Measurements from ENCODE around the gene CA10.

CA10 gene

DNA sequence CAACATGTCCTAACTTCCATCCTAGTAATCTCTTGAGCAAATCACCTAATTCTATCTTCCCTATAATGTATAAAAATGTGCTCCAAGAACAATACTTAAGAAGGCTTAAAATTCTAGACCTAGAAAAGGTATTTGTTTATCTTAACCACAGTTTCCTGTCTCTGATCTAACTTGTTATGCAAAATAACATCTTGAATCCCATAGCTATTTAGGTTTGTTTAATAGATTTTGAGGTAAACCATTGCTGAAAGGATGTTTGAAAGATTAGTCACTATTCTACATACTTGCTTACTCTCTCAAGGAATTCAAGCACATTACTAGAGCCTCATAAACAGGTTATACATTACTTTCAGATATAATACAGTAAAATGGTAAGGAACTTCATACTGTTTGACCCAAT lies 13.0 kb downstream of the CA10 start:
- no peak for DNase-seq

DNA sequence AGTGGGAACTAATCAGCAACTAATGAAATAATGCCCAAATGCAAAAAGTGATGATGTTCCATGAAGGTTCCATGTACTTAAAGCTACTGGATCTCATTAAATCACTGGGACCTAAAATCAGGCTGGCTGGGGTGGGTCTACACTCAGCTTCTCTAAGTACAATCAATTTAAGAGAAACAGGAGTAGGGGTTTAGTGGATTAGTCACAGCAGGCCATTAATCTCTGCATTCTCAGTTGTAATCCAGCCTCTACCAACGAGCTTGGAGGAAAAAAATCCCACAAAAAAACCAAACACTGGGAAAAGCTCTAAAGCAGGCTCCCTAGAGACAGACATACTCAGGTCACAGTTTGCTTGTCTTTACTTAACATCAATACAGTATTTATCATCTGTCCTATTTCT lies 15.0 kb downstream of the CA10 start:
- DNase-seq, result no peak

DNA sequence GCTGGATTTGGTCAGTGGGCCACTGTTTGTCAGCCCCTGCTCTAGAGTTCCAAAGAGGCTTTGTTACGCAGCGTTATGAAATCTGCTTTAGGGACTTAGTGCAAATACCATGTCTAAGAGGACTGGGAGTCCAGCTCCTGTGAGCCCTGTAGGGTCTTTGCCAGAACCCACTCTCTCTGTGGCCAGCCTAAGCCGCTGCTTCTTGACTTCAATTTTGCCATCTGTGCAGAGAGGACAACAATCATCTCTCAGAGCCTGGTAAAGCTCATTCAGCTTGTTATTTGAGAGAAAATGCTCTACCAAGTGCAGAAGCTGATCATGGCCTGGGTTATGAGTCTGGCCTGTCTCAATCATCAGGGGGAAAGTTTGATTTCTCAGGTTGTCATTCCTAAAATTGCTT lies 17.9 kb downstream of the CA10 start:
- no peak for DNase-seq

DNA sequence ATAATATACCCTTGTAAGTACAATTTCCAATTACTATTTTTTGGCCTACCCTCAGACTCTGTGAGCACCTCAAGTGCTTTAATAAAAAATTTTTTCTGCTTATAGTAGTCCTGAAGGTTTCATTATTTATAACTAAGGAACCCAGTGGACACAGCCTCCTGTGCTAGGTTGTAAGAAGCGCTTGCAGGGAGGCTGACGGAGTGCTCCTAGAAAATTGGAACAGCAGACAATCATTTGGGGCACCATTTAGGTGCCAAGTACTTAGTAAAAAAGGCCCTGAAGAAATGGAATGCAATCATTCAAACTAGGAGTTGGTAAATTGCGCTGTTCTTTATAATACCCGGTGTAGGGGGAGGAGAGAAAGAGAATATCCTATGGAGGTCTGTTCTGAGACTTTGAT lies 19.8 kb downstream of the CA10 start:
- no peak for DNase-seq

DNA sequence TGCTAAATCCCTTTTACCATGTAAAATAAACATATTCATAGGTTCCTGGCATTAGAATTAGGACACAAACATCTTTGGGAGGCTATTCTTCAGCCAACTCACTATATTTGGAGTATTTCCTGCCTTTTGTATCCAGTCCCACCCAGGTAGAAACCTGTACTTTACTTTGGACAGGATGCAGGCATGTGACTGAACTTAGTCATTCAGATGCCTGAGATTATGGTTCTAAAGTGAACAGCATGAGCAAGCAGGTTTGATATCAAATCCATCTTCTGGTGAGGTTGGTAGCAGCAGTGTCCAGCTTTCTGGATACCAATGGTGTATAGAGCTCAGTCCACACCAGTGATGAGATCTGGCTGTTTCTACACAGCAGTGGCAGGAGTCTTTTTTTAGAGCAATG lies 20.2 kb downstream of the CA10 start:
- DNase-seq, result no peak

DNA sequence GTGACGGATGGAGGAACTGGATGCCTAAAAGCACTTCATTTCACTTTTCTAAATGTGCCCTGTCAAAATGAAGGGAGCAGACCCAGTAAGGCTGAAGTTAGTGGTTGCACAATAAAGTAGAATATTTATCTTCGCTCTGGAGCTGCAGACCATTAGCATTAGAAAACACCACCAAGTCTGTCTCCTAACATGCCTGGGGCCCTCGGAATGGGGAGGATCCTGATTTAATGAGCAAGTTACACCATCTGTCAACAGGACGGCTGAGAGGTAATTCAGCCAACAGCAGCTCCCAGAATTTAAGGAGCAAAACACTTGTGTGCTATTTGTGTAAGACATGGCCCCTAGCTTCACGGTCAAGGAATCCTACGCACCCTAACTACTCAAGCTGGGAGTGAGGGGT lies 22.3 kb downstream of the CA10 start:
- DNase-seq, result no peak

DNA sequence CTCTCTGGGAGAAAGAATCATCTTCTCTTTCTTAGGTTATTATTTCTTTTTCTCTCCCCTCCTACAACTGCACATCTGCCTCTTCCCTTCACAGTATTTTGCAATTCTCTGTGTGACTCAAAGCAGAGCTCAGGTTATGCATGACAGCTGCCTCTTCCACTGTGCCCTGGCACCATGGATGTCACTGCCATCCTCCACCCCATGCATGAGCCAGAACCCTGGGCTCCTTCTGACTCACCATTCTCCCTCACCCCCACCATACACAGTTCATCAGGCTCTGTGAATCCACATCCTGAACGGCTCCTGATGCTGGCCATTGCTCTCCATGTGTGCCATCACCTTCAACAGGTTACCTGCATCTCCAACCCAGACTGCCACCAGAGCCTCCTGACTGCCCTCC lies 23.9 kb downstream of the CA10 start:
- no peak for DNase-seq

DNA sequence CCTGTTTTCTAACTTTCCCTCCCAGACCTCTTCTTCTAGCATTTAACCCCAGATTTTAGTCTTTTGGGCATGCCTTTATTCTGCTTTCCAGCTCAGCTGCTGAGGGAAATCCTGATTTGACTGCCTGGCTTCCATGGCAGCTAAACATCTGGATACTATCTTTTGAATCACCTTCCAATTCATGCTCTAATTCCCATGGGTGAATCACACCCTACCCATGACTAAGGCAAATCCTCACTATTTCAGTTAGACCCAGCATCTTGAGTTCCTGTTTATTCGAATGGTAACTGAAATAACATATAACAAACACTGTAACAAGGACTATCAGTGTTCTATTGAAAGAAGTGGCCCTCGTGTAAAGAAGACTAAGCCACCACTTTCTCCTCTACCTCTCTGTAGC lies 29.8 kb downstream of the CA10 start:
- no peak for DNase-seq

DNA sequence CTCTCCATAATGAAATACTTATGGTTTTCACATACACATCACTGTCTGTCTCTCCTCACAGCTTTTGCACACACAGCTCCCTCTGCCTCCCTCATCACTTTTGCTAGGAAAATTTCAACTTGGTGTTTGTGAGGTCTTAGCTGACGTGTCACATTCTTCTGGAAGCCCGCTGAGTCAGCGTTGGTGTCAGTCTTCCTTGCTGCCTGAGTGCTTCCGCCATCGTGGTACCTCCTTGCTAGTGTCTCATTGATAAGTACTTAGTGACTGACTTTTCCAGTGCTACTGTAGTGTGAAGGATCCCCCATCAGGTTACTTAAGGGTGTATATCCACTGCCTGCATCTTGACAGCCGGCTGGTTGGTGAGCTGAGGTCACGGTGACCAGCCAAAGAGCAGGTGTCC lies 33.5 kb downstream of the CA10 start:
- DNase-seq, result no peak

DNA sequence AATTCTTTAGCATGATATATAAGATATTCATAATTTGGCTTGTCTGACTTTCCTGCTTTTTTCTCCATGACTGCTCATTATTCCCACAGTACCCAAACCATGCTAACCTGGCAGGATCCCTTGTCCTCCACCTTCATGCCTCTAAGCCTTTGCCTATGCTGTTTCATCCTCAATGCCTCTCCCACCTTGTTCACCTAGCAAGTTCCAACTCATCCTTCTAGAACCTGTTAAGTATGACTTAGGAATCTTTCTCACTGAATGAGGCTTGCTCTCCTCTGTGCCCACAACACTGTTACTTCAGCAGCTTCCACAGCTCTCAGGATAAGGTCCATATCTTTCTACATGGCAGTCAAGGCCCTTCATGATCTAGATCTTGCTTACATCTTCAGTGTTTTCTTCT lies 34.0 kb downstream of the CA10 start:
- no peak for DNase-seq

DNA sequence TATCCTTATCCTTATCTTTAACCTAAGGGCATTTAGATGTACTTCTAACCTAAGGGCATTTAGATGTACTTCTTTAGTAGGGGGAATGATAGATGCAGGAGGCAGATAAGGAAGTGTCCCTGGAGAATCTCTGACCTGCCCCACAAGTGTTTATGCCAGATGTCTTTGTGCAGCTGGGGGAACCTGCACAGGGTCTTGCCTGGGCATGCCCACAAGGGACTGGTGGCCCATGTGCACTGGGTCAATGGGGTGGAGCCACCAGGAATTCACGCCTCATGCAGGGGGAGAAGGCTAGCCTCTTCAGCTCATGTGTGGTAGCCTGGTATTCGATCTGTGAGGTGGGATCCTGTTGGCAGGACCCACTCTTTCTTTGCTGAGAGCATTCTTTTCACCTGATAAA lies 38.0 kb downstream of the CA10 start:
- DNase-seq, result no peak

DNA sequence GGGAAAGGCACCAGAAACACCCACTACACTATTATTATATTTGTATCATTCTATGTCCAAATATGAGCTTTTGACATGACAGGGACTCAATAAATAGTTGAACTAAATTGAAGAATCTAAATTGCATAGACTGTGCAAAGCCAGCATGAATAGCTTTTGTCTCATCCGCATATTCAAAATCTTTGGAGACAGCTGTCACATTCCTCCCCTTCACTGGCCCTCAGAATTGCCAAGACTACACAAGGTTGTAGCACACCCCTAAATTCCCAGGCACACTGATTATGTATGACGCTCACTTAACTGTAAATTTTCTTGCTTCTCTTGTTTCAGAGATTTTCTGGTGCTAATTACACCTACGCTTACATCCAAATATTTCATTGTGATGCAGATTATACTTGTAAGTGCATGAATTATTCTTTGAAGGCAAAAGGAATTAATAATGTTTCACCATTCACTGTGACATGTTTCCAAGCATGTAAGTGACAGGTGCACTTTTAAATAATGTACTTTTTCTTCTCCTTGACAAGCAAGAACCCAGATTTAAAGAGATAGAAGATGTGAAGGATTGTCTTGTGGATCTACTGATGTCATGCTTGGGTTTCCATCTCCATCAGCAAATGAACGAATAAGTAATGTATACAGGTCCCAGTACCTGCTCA lies 47.5 kb downstream of the CA10 start:
- DNase-seq, result no peak

DNA sequence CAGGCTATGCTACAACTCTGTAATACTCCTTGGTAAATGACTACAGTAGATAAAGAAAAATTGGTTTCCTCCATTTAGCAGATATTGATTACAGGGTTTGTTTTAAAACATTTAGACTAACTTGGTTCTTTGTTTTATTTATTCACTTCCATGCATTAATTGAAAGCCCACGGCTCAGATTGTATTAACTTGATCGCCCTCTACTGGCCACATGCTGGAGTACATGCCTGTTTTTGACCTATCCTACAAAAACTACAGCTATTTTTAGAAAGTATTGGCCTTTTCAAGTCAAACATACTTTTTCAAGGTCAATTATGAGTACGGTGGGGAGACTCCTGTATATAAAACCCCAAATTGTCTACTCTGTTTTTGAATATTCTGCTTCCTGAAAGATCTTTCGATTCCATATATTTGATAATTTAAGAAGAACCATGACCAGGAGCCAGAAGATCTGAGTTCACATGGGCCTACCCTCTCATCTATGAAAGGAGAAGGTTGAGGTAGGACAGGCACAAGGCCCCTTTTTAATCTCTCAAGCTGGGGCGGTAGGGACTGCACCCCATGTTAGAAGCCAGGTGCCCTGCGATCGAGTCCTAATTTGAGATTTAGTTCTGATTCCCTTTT lies 51.8 kb downstream of the CA10 start:
- peak; percentile 14 for DNase-seq

DNA sequence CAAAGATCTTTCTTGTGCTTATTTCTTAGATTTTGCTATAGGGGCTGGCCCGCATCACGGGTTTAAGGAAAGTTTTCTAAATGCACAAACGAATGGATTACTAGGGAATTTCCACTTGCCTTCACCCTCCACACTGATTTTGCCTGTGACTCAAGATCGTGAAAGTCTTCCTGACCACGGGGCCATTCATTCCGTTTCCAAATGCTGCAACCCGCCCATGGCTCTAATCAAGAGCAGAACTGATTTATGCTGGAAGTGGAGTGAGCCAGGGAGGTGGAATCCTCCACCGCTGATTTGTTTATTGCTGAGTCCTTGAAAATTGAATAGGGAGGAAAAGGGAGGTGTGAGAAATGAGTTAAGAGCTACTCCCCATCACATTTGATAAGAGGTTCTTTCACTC lies 52.4 kb downstream of the CA10 start:
- no peak for DNase-seq

DNA sequence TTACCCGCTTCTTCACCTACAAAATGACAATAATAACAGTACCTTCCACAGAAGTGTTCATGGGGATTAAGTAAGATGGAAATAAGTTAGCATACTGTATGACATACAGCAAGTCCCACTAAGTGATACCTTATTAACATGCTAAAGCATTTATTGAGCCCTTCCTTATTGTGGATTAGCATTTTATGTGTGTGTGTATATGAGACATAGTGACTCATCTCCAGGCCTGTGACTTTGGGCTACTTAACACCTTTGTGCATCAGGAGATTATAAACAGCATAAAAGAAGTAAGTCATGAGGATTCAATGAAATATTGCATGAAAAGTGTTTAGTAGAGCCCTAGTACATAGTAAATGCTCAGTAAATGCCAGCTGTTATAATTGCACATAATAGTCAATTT lies 52.9 kb downstream of the CA10 start:
- DNase-seq, result no peak

DNA sequence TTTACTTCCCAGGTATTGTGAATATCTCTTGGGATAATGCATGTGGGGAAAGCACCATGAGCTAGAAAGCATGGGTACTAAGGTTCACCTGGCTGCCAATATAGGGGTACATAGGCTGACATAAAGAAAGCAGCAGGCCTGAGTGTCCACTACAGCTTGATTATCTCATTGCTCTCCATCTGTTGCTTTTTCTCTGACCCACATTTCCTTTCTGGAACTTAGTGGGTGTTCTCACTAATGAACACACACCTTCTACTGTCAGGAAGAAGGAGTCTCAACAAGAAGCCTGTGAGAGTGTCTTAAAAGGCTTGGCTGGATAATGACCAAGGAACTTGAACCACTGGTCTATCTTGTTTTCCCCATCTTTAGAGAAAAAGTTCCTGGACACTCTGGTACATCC lies 62.5 kb downstream of the CA10 start:
- no peak for DNase-seq

DNA sequence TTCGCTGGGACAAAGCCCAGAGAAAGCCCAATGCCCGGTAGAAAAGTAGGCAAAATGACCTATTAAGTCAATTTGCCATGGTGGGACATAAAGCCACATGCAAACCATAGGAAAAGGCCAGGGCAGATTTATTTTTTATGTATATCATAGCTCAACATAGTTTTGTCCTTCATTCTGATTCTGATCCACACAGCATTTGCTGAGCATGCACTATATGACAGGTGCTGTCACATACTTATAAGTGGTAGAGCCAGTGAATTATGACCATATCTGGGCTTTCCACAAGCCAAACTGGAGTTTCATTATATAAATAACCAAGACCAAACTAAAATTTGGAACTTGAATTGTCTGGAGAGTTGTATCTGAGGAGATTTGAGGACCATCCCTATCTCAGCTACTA lies 74.3 kb downstream of the CA10 start:
- DNase-seq, result no peak

DNA sequence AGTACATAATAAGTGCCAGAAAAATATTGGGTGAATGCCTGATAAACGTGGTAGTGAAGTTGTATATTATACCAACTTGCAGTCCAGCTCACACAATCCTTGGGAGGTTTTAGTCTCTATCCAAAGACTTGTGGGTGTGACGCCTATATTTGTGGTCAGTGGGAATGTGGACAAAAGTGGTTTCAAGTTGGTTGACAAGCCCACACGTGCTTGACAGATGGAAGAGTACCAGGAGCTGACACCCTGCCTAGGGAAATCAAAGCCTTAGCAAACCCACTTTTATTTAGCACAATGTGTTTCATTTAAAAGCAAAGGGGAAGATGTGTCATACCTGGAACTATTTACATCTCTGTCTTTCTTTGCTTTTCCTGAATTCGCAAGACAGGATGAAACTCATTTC lies 79.0 kb downstream of the CA10 start:
- DNase-seq, result no peak

DNA sequence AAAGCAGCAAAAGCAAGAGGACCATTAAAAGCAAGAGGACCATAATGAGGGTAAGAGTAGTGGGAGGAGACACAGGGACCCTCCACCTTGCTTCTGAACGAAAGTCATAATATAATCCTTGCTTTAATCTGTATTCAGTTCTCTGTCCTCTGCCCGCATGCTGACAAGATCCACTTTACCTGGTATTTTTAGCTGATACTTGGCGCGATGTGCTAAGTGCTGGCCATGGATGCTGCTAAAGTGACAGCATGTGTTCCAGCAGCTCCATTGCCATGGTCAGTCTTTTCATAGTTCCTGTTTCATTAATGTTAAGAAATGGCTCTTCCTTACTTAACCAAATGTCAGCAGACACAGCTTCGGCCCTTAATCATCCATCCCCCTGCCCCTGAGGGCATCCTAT lies 86.8 kb downstream of the CA10 start:
- no peak for DNase-seq

DNA sequence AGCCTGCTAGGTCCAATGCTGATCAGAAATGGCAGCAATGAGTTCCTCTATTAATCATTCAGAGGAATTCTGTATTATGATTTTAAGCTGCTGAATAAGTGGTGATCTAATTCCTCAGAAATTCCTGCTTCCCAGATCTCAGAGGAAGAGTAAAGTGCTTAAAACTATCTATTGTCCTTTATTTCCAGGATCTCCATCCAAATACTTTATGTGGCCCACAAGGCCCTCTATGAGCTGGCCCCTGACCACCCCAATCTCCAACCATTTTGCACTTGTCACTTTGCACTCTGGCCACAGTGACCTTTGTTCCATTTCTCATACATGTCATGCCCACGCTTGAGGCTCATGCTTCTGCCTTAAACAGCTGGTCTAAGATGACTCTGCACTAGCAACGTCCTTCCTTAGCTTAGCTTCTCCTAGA lies 93.7 kb downstream of the CA10 start:
- no peak for DNase-seq

DNA sequence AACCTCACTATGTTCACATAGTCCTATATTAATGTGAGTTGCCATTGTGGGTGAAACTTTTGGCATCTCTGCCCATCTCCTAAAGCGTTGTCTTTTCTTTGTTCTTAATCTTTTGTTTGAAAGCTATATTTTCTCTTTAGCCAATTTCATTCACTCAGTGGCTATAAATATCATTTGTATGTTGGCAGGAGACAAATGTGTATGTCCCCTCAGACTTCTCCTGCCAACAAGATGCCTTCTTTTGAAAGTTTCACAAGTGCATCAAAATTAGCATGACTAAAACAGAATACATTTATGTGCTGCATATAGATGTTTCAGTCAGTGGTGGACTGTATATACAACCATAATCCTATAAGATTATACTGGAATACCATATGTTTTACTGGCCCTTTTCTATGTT lies 109.0 kb downstream of the CA10 start:
- no peak for DNase-seq

DNA sequence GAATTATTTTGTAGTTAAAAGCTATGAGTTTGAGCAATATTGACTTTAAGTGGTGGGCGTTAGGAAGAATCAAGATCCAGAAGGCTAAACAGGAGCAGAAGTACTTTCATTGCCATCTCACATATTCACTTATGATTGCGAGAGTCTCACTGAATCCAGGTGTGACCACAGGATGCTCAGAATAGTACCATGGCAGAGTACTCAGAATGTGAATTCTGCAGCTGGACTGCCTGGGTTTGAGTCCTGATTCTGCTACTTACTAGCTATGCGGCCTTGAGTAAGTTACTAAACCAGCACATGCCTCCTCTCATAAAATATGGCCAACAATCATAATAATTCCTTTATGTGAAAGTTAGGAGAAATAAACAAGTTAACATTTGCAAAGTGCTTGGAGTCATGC lies 109.5 kb downstream of the CA10 start:
- no peak for DNase-seq

DNA sequence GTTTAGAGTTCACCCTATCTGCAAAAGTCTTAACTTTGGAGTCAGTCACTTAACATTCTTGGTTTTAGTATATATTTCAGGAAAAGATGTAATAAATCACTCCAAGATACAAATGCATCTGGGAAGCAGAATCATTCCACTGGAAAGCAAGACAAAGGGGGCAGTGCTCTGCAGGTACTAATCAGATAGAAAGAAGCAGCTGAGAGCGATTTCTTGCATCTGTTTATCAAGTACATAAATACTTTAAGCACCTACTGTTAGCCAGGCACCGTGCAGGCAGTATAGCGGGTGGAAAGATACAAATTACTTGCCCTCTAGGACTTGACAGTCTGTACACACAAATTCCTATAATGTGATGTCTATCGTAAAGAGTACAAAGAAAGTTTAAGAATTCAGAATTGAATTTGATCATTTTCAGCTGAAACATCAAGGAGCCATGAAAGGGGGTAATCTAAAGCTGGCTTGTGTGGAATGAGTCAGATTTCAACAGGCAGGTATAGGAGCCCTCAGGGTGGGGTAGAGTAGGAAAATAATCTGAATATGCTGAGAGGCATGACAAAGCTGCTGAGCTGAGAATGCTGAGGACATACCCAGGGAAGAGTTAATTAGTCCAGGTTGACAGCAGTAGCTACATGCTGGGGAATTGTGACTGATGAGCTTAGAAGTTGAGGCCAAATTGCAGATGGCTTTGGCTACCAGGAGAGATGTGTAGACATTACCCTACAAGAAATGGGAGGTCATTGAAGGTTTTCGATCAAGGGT lies 110.2 kb downstream of the CA10 start:
- no peak for DNase-seq

DNA sequence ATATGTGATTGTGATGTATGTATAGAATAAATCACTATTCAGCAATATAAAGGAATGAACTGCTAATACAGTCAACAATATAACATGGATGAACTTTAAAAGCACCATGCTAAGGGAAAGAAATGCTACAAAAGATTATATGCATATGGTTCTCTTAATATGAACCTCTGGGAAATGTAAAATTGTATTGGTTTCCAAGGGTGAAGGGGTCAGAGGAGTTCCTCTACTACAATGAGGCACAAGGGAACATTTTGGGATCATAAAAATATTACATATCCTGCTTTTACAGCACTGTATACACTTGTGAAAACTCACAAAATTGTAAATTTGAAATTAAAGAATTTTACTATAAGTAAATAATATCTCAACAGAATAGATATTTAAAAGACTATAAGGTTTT lies 111.4 kb downstream of the CA10 start:
- no peak for DNase-seq
